Muscle layer of duodenum (tissue), 2 donors: ENCODE results near the gene PSG1.
"Not testable (repeated sequence)": the region's sequence is repeated elsewhere in the genome, so short reads cannot be mapped to it uniquely, and the experiment has no call there.

ENCODE experiments used
- H3K27ac ChIP-seq: one replicate; pipeline ENCODE4 v1.7.0; 2013; ENCODE audit warnings: mild to moderate bottlenecking, low read length
- H3K27me3 ChIP-seq: one replicate; pipeline ENCODE4 v1.7.0; 2013; ENCODE audit warnings: low read depth, mild to moderate bottlenecking, control low read depth, low read length
- H3K36me3 ChIP-seq, 2 donors: one replicate each; pipeline ENCODE4 v1.7.0; 2013; ENCODE audit warnings: low read length in 2 of 2, control low read depth in 1 of 2, mild to moderate bottlenecking in 1 of 2; ENCODE audit not compliant: insufficient read depth in 2 of 2, control insufficient read depth in 1 of 2
- H3K4me1 ChIP-seq, 2 donors: one replicate each; pipeline ENCODE4 v1.7.0; 2013; ENCODE audit warnings: low read length in 2 of 2, mild to moderate bottlenecking in 2 of 2, control low read depth in 1 of 2, moderate library complexity in 1 of 2; ENCODE audit not compliant: insufficient read depth in 2 of 2, control insufficient read depth in 1 of 2
- H3K4me3 ChIP-seq, 2 donors: one replicate each; pipeline ENCODE4 v1.7.0; 2013; ENCODE audit warnings: low read length in 2 of 2, low read depth in 1 of 2, mild to moderate bottlenecking in 1 of 2
- H3K9me3 ChIP-seq, 2 donors: one replicate each; pipeline ENCODE4 v1.7.0; 2013; ENCODE audit warnings: low read length in 2 of 2, control low read depth in 1 of 2, mild to moderate bottlenecking in 1 of 2; ENCODE audit not compliant: control insufficient read depth in 1 of 2
- donor health status: healthy.

Gene PSG1

GRCh38 chr19:42850981-42851717, 28.4 kb downstream of the PSG1 start:
- Histone ChIP-seq H3K27me3 (no peaks in the 10 kb centered on the region), H3K4me3 (no peak overlapping the region), H3K27ac (no peak overlapping the region), H3K9me3 (no peaks in the 10 kb centered on the region), H3K36me3 (no peaks in the 10 kb centered on the region), H3K4me1 (no peaks in the 10 kb centered on the region)

GRCh38 chr19:42846597-42846996, 32.9 kb downstream of the PSG1 start:
- no peak overlapping the region for H3K27ac ChIP-seq
- H3K4me1 ChIP-seq: no peaks in the 10 kb centered on the region
- no peaks in the 10 kb centered on the region for H3K27me3 ChIP-seq
- H3K9me3 ChIP-seq: no peaks in the 10 kb centered on the region
- no peak overlapping the region for H3K4me3 ChIP-seq
- H3K36me3 ChIP-seq: no peaks in the 10 kb centered on the region

- not testable (repeated sequence) for H3K27me3 ChIP-seq, H3K9me3 ChIP-seq, H3K36me3 ChIP-seq, H3K4me3 ChIP-seq, H3K27ac ChIP-seq, H3K4me1 ChIP-seq
Measured at GRCh38 chr19:42843631-42844030, 35.9 kb downstream of the PSG1 start.

- not testable (repeated sequence) for H3K27ac ChIP-seq, H3K27me3 ChIP-seq, H3K4me3 ChIP-seq, H3K36me3 ChIP-seq, H3K9me3 ChIP-seq, H3K4me1 ChIP-seq
Measured at GRCh38 chr19:42832746-42833442, 46.6 kb downstream of the PSG1 start.

- H3K9me3 ChIP-seq, H3K4me1 ChIP-seq, H3K4me3 ChIP-seq, H3K27ac ChIP-seq, H3K27me3 ChIP-seq, H3K36me3 ChIP-seq: not testable (repeated sequence)
Measured at GRCh38 chr19:42832023-42832680, 47.4 kb downstream of the PSG1 start.

- no peaks in the 10 kb centered on the region for H3K4me1 ChIP-seq
- no peak overlapping the region for H3K27ac ChIP-seq
- H3K9me3 ChIP-seq: no peaks in the 10 kb centered on the region
- H3K36me3 ChIP-seq: no peaks in the 10 kb centered on the region
- no peaks in the 10 kb centered on the region for H3K27me3 ChIP-seq
- H3K4me3 ChIP-seq: no peak overlapping the region
Measured at GRCh38 chr19:42831221-42832019, 48.1 kb downstream of the PSG1 start.

GRCh38 chr19:42821306-42821977, 58.1 kb downstream of the PSG1 start:
- not testable (repeated sequence) for H3K4me1 ChIP-seq, H3K36me3 ChIP-seq, H3K9me3 ChIP-seq, H3K27me3 ChIP-seq, H3K27ac ChIP-seq, H3K4me3 ChIP-seq

GRCh38 chr19:42819960-42820650, 59.4 kb downstream of the PSG1 start:
- H3K27ac ChIP-seq, H3K27me3 ChIP-seq, H3K4me3 ChIP-seq, H3K9me3 ChIP-seq, H3K36me3 ChIP-seq, H3K4me1 ChIP-seq: not testable (repeated sequence)

GRCh38 chr19:42816894-42817293, 62.6 kb downstream of the PSG1 start:
- Histone ChIP-seq H3K4me1 (no peaks in the 10 kb centered on the region), H3K36me3 (no peaks in the 10 kb centered on the region), H3K27ac (no peak overlapping the region), H3K4me3 (no peak overlapping the region), H3K9me3 (no peaks in the 10 kb centered on the region), H3K27me3 (no peaks in the 10 kb centered on the region)
